GM19351 (cell line): Measurements from ENCODE around the gene OPCML.

Experiments used
- ATAC-seq: cut with Tn5 transposase; IDR thresholded peaks from one replicate; pipeline ENCODE4 v1.9.1; 2021; ENCODE audit warnings: mild to moderate bottlenecking, moderate library complexity; ENCODE audit not compliant: unreplicated experiment

The OPCML gene

GRCh38 chr11:132544007-132544406 is 988.3 kb downstream of the OPCML start:
- no peak for ATAC-seq

GRCh38 chr11:132541794-132542193 is 990.5 kb downstream of the OPCML start:
- no peak for ATAC-seq

GRCh38 chr11:132540581-132540980 is 991.7 kb downstream of the OPCML start:
- ATAC-seq: no peak

DNA sequence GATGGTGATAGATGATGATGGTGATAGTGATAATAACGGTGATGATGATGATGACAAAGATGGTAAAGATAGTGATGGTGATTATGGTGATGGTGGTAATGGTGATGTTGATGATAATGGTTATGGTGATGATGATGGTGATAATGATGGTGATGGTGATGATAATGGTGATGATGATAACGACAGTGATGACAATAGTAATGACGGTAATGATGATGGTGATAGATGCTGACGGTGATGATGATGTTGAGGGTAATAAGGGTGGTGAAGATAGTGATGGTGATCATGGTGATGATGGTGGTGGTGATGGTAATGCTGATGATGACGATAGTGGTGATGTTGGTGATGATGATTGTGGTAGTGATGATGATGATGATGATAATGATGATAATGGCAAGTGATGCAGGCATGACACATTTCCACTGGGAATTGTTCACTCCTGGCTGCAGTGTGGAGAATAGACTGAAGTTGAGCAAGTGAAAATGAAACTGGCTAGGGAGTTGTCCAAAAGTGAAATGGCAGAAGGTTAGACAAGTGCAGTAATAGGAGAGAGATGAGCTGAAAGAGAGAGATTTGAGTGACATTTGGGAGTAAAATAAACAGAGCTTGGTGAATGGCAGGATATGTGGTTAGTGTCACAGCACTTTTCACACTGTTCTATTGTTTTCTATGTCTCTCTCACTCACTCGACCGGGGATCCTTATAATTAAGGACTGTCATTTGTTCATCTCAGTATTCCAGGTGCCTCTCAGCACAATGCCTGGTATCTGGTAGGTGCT is 992.5 kb downstream of the OPCML start:
- ATAC-seq: no peak

GRCh38 chr11:132538642-132539041 is 993.7 kb downstream of the OPCML start:
- no peak for ATAC-seq

DNA sequence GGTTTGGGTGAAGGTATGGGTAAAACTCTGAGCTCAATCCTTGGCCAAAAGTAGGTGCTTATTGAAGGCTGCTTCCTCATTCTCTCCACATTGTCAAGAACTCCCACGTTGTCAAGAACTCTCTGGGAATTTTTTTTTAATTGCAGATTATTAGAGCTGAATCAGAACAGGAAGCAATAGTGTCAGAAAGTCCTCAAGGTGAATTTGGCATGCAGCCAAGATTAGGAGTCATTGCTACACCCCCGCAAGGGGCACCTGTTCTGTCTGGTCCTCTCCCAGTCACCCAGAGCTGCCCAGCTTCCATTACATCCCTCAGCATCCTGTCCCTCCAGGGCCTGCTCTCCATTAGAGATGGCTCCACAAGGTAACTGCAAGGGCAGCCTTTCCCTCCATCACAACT is 996.5 kb downstream of the OPCML start:
- no peak for ATAC-seq

GRCh38 chr11:132531921-132532320 is 1000.4 kb downstream of the OPCML start:
- ATAC-seq: no peak

- no peak for ATAC-seq
Observed at GRCh38 chr11:132528181-132528580, 1004.1 kb downstream of the OPCML start.

DNA sequence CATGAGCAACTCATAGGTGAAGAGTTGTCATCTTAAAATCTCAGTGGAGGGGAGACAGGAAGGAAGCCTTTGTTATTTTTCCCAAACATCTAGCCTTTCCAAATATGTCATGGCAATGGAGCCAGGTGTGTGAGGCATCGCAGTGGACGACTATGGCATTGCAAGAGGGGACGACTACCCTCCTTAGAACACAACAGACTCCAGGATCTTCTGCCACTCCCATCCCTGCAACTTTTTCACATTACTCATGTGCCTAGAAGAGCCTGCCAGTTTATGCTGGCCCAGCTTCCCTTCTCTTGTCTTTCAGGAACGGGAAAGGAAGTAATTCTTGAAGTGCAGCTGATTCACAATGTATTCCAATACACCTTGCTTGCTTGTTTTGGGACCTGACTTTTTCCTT is 1008.4 kb downstream of the OPCML start:
- no peak for ATAC-seq

- ATAC-seq: no peak
Observed at GRCh38 chr11:132520199-132520598, 1012.1 kb downstream of the OPCML start.

DNA sequence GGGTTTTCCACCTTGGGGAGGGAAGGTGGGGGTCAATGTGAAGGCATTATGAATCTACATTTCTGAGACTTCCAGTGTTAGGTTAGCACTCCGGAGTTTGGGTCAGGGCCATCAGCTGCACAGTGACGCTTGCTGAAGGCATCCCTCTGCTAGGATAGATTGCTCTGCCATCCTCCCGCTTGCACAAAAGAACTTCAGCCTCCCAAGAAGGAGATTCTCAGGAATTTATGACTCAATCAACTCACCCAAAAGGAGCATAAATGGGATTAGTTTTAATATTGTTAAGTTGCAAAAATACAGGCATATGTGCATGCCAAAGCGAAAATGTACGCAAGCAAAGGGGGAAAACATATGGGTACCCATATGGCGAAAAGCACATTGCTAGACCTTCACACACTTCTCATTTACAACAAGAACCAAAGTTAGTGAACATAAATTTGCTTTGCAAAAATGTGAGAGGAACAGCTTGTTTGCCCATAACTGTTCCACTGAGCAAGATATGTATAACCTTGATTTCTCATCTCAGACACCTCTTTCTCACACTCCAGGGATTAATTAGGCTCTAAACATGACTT is 1013.0 kb downstream of the OPCML start:
- no peak for ATAC-seq

- ATAC-seq: no peak
Observed at GRCh38 chr11:132504501-132505041, 1027.7 kb downstream of the OPCML start.

DNA sequence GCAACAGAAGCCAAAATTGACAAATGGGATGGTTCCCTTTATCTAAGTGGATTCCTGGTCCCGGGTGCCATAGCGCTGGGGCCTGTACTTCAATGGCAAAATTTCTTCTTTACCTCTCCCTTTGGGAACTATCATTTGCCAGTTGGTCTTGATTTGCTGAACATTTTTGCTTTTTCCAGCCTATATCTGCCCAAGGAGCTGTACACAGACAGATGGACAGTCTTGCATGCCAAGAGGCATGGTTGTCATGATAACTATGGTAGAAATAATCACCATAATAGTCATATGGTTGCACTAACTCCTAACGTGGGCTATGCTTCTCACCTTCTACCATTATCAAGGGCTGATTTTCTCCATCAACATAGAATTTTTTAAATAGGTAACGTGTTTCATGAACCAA is 1030.9 kb downstream of the OPCML start:
- no peak for ATAC-seq

GRCh38 chr11:132499661-132500060 is 1032.6 kb downstream of the OPCML start:
- no peak for ATAC-seq

GRCh38 chr11:132496341-132496740 is 1036.0 kb downstream of the OPCML start:
- no peak for ATAC-seq

GRCh38 chr11:132493801-132494200 is 1038.5 kb downstream of the OPCML start:
- ATAC-seq: no peak

DNA sequence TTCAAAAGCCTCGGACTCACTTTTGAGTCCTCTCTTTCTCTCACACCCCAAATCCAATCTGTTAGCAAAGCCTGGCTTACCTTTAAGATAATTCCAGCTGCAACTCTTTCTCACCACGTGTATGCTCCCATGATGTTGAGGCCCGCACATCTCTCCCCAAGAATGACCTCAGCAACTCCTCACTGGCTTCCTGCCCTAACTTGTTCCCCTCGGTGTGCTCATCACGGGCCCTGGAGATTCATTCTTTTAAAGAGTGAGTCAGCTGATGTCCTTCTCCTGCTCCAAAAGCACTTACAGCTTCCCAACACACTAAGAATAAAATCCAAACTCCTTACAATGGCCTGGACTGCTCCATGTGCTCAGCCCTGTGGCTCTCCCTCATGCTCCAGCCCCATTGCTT is 1041.3 kb downstream of the OPCML start:
- no peak for ATAC-seq

- ATAC-seq: no peak
Observed at GRCh38 chr11:132486060-132486459, 1046.2 kb downstream of the OPCML start.

- no peak for ATAC-seq
Observed at GRCh38 chr11:132475026-132475425, 1057.3 kb downstream of the OPCML start.

DNA sequence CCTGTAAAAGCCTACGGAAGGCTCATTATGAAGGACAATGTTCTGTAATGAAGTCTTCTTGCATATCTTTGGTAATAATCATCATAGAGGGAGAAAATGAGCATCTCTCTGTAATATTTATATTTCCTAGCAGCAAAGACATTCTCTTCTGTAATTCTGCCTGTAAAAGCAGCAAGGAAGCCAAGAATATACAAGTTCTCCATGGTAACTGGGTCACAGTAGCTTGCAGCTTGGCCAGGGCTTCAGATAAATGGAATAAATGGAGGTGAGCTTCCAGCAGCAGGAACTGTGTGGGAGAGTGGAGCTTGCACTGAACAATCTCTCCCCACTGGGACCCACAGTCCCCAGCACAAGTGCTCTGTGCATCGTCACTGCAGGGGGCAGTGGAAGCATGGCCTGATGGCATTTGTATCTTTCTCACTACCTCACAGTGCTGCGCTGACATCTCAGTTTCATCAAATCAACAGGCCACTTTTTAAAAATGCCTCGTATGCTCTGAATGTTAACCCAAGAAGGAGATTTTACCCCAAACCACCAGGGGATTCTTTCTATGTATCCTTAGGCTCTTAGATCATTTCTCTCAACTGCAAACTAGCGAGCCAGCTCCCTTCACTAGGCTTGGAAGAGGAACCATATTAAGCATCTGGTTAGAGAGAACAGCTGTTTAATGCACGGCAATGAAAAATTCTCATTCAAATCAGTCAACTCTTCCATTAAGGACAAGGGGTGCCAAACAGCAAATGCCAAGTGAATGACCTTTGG is 1059.7 kb downstream of the OPCML start:
- ATAC-seq: no peak

GRCh38 chr11:132471466-132471865 is 1060.8 kb downstream of the OPCML start:
- no peak for ATAC-seq

DNA sequence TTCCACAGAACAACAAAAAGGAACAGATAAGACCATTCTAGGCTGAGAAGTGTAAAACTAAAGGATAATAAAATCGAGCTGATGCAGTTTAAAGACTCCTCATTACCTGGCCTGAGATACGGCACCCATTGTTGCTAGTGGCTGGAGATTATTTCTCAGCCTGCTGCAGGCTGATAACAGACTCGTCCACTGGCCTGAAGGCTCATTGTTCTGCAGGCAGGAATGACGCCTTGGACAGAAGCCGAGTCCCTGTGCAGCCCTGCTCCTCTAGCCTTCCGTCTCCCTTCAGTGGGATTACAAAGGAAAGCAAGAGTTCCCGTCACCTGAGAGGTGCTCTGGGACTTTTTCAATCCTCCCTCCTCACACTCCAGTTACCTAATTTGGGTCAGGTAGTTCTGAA is 1065.3 kb downstream of the OPCML start:
- no peak for ATAC-seq
